K562 (cell line): Measurements from ENCODE around the gene CREB5. TPM values are rescaled to one million over a fixed set of nuclear protein-coding genes. Genes with fewer than 3 reads are reported as not detected.

ENCODE experiments used
- CBFA2T3 ChIP-seq: fragments of 450-650 bp; IDR thresholded peaks from 2 replicates; pipeline ENCODE4 v1.6.1; 2017
- FOXM1 ChIP-seq, 2 experiments: fragments of 450-650 bp in 1 of 2; sonication (generic) in 1 of 2; formaldehyde crosslinking in 1 of 2; IDR thresholded peaks; 2 replicates each; pipeline versions ENCODE4 v1.6.1 to v1.9.0; 2017 to 2022; ENCODE audit warnings: low read depth in 2 of 2, mild to moderate bottlenecking in 2 of 2, missing genetic modification reagents in 1 of 2, moderate library complexity in 1 of 2
- HMG20A ChIP-seq: fragments of 450-650 bp; formaldehyde crosslinking; conservative IDR thresholded peaks from 2 replicates; pipeline ENCODE4 v1.4.0; 2020; ENCODE audit warnings: mild to moderate bottlenecking, mixed read lengths
- PREB ChIP-seq: sonication (generic); formaldehyde crosslinking; IDR thresholded peaks from 2 replicates; pipeline ENCODE4 v1.8.1; 2023; ENCODE audit warnings: mild to moderate bottlenecking, missing genetic modification reagents
- ZNF133 ChIP-seq: fragments of 250-450 bp; sonication (Bioruptor Pico); IDR thresholded peaks from 2 replicates; pipeline ENCODE4 v1.4.0; 2020; ENCODE audit warnings: mild to moderate bottlenecking
- ZNF609 ChIP-seq: sonication (generic); formaldehyde crosslinking; IDR thresholded peaks from 2 replicates; pipeline ENCODE4 v1.8.1; 2023; ENCODE audit warnings: missing genetic modification reagents, mild to moderate bottlenecking, borderline replicate concordance
- polyA plus RNA-seq, 8 experiments: library from polyadenylated mRNA; depleted of rRNA in 4 of 8; stranded (reverse) in 5 of 8; unstranded in 3 of 8; fragments of >200 nt; fragmentation: Nextera tagmentation in 2 of 8; fragmentation: Illumina TruSeq in 1 of 8; extraction: Ambion mirVana in 2 of 8; extraction: Trizol in 1 of 8; gene quantifications; 2 replicates each; pipeline versions ENCODE4 v1.2.1 to v1.2.3, GENCODE V29; 2011 to 2014; ENCODE audit warnings: inconsistent platforms in 1 of 8, missing spikeins in 1 of 8
- total RNA-seq, 7 experiments: library from RNA; depleted of rRNA in 6 of 7; stranded (reverse); fragments of >200 nt in 6 of 7; fragmentation: Illumina TruSeq in 2 of 7; extraction: Trizol in 2 of 7; gene quantifications; 2 replicates each; pipeline versions ENCODE4 v1.2.1 to v1.2.3, GENCODE V29; 2011 to 2021; ENCODE audit warnings: low replicate concordance in 1 of 7

The CREB5 gene
- total and polyA plus RNA-seq, 9 of the 15 experiments (the other 6 are each of a cell fraction or from before 2014, with no cell fraction given) = 0.33 to 6.4 (median 1.8) TPM

- TF ChIP-seq FOXM1 (IDR thresholded peaks at IDR 0.05; ENCODE audit: low read depth) (no peak), FOXM1 (CRISPR knock-in tag; IDR thresholded peaks at IDR 0.05; ENCODE audit: low read depth) (no peak), ZNF609 (CRISPR knock-in tag) (no peak), CBFA2T3 (no peak), PREB (CRISPR knock-in tag) (no peak), ZNF133 (no peak), HMG20A (no peak)
These were observed 461.0 kb downstream of the CREB5 start (continued) for GRCh38 chr7:28873365-28873764.
